Measurements from ENCODE around the gene TMEM79.

The TMEM79 gene

DNA sequence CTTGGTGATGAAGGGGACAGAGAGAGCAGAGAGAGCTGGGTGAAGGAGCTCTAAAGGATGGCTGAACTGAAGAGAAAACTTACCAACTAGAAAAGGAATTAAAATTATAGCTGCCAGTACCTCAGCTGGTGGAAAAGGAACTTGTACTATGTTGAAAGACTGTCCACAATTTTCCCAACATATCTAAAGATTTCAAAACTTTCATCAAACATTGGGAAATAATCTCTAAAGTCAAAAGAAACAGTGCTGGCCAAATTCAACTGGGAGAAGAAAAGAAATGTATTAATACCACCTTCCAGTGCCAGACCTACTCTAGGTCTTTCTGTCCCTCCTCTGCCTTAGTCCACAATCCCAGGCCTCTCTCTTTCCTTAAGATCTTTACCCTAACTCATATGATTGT, 7.6 kb upstream of the TMEM79 start:
- TF ChIP-seq CTCF (IDR thresholded peaks at IDR 0.05; ENCODE audit: control insufficient read depth, insufficient read depth, low read depth, low read length, missing control alignments): no peak
- H3K4me3 ChIP-seq (ENCODE audit: control insufficient read depth, low read depth, low read length): no peak overlapping the region
- peak; percentile 41 for DNase-seq (ENCODE audit: low read depth)

DNA sequence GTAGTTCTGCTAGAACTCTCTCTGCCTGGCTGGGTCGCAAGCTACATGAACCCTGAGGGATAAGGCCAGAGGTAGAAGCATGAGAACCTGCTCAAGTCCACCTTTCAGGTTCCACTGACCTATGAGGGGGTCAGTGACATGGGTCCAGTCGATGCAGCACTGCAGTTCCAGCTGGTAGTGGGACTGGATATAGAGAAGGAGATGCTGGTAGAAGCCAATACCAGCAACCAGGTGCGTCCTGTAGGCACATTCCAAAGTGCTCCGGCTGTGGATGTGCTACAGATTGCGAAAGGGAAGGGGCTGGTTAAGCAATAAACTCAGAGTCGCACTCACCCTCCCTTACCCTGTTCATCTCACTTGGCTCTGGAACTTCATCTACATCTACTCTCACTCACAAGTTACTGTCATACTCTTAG, 7.2 kb upstream of the TMEM79 start:
- H3K4me3 ChIP-seq (ENCODE audit: control insufficient read depth, low read depth, low read length): no peak overlapping the region
- no peak for TF ChIP-seq CTCF (IDR thresholded peaks at IDR 0.05; ENCODE audit: control insufficient read depth, insufficient read depth, low read depth, low read length, missing control alignments)
- DNase-seq (ENCODE audit: low read depth): no peak

GRCh38 chr1:156279837-156280236, 4.3 kb upstream of the TMEM79 start:
- no peak for DNase-seq (ENCODE audit: low read depth)
- no peak for TF ChIP-seq CTCF (IDR thresholded peaks at IDR 0.05; ENCODE audit: control insufficient read depth, insufficient read depth, low read depth, low read length, missing control alignments)
- H3K4me3 ChIP-seq (ENCODE audit: control insufficient read depth, low read depth, low read length): no peak overlapping the region

DNA sequence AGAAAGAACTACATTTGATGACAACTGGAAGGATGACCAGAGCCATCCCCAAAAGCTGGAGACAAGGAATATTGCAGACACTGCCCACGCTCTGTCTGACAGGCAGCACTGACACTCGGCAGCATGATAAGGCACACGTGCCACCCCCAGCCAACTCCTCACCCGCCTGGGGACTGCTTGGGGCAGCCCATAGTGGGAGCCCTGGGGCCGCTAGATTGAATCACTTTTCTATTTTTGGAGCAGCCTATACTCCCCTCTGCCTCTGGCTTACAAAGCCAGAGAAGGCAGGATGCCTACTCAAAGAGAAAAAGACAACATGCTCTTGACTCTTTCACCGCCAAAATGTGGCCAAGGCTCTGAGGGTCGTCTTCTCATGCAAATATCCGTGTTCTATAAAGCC, 2.8 kb upstream of the TMEM79 start:
- no peak for DNase-seq (ENCODE audit: low read depth)
- peak; percentile 2 for TF ChIP-seq CTCF (IDR thresholded peaks at IDR 0.05; ENCODE audit: control insufficient read depth, insufficient read depth, low read depth, low read length, missing control alignments)
- H3K4me3 ChIP-seq (ENCODE audit: control insufficient read depth, low read depth, low read length): peak overlapping the region; percentile 71

DNA sequence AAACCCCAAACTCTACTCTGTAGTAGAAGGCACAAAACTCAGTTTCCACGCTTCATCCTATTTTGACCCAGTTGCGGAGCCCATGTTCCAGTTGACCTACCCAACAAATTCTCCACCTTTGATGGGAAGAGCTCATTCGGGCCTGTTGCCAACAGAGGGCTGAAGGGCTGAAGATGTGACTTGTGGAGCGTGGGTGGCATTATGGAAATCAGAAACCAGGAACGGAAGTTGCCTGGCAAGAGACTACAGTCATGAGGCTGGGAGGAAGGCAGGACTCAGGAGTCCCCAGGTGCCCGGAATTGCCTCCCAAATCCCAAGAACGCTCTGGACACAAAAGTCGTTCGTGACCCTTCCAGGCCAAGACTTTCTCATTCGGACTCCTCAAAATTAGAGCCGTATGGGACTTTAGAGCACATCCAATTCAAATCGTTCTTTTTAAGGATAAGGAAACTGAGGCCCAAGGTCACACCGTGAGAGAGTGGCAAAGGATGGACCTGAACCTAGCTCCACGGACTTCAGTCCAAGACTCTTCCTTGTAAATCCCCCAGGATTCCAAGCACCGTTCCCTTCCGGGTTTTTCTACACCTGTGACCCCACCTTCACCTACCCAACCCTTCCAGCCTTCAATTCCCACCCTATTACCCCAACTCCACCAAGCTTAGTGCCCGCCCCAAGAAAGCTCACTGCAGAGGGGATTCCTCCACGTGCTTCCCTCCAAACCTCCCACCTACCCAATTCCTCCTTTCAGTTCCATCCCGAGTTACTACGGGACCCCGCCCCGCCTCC, 2.2 kb upstream of the TMEM79 start:
- DNase-seq (ENCODE audit: low read depth): no peak
- no peak for TF ChIP-seq CTCF (IDR thresholded peaks at IDR 0.05; ENCODE audit: control insufficient read depth, insufficient read depth, low read depth, low read length, missing control alignments)
- peak overlapping the region; percentile 71 for H3K4me3 ChIP-seq (ENCODE audit: control insufficient read depth, low read depth, low read length)

DNA sequence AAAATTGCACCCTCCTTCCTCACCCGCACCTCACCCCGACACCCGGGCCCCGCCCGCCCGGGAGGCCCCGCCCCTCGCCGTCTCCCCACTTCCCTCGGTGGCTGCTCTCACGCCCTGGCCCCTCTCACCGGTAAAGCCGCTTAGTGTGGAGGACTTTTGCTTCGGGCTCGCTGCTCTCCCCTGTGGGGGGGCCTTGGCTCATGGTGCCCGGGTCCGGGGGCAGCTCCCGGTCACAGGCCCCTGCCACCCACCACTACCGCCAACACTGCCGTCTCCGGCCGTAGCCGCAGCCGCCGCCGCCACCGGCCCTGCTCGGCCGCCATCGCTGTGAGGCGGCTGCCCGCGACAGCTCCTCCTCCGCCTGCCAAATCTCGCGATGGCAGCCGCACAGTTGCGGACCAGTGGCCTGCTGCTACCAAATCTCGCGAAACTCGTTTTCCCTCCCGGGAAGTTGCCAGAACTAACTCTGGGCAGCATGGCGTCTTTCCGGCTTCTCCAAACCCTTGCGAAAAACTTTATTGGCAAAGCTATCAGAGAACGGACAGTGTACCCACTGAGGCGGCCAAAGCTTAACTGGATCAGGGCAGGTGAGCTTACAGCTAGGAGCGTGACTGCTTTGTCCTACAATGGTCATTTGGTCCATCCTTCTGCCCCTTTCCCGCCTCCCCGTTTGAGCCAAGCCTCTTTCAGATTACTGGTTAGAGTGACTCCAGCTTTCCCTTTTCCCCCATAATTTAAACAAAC, 1.5 kb upstream of the TMEM79 start, which contains the start of gene SMG5:
TSS of gene SMG5 (minus strand) at position 347 of the 744 bp plus-strand sequence. CDS start at position 202, 145 bp downstream.
- H3K4me3 ChIP-seq (ENCODE audit: control insufficient read depth, low read depth, low read length): peak within 1 kb of the TSS; percentile 71
- TF ChIP-seq CTCF (IDR thresholded peaks at IDR 0.05; ENCODE audit: control insufficient read depth, insufficient read depth, low read depth, low read length, missing control alignments): no peak

More for the DNA sequence above, 1.5 kb upstream of the TMEM79 start, which contains the start of gene SMG5:
- DNase-seq (ENCODE audit: low read depth): peak; percentile 97

Measured in AG09309 (cell line).